GM12874 (cell line): ENCODE results near the gene ITGA5.
A peak's percentile ranks its signal among the peaks of the same experiment; 100 is the strongest.

Experiments
- TF ChIP-seq, protein P1 (sequence below): IDR thresholded peaks from 2 replicates; pipeline ENCODE4 v1.5.1; 2011; ENCODE audit warnings: low read depth, mild to moderate bottlenecking, control low read depth, low read length, moderate library complexity; ENCODE audit not compliant: insufficient read depth

Gene ITGA5

DNA sequence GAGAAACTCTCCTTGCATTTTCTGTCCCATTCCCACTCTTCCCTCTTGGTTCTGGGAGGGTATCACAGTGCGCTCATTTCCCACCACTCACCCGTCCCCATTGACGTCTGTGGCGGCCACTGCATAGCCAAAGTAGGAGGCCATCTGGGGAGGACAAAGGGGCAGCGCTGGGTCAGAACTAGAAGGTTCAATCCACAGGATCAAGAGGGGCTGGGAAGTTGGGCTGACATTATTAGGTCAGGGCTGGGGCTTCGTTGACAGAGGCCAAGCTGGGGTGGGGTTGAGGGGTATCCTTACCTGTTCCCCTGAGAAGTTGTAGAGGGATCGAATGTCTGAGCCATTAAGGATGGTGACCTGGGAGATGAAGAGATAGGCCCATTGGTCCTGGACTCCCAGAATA, 13.5 kb downstream of the ITGA5 start:
- TF ChIP-seq, protein P1, sequence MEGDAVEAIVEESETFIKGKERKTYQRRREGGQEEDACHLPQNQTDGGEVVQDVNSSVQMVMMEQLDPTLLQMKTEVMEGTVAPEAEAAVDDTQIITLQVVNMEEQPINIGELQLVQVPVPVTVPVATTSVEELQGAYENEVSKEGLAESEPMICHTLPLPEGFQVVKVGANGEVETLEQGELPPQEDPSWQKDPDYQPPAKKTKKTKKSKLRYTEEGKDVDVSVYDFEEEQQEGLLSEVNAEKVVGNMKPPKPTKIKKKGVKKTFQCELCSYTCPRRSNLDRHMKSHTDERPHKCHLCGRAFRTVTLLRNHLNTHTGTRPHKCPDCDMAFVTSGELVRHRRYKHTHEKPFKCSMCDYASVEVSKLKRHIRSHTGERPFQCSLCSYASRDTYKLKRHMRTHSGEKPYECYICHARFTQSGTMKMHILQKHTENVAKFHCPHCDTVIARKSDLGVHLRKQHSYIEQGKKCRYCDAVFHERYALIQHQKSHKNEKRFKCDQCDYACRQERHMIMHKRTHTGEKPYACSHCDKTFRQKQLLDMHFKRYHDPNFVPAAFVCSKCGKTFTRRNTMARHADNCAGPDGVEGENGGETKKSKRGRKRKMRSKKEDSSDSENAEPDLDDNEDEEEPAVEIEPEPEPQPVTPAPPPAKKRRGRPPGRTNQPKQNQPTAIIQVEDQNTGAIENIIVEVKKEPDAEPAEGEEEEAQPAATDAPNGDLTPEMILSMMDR: no peak

DNA sequence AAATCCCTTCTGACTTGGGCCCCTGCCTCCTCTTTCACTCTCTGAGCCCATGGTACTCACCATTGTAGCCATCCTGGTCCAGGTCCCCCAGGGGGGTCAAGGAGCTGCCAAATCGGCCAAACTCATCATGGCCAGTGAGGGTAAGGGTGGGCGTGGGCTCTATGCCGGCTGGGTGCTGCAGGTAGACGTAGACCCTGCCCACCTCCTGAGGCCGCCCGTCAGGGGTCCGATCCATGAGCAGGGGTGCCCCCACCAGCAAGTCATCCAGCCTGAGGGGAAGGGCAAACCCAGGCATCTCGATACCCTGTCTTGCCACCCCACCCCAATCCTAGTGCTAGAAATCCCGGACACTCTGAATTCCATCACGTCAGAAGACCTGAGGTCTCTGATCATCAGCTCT, 14.0 kb downstream of the ITGA5 start:
- TF ChIP-seq, protein P1: no peak

DNA sequence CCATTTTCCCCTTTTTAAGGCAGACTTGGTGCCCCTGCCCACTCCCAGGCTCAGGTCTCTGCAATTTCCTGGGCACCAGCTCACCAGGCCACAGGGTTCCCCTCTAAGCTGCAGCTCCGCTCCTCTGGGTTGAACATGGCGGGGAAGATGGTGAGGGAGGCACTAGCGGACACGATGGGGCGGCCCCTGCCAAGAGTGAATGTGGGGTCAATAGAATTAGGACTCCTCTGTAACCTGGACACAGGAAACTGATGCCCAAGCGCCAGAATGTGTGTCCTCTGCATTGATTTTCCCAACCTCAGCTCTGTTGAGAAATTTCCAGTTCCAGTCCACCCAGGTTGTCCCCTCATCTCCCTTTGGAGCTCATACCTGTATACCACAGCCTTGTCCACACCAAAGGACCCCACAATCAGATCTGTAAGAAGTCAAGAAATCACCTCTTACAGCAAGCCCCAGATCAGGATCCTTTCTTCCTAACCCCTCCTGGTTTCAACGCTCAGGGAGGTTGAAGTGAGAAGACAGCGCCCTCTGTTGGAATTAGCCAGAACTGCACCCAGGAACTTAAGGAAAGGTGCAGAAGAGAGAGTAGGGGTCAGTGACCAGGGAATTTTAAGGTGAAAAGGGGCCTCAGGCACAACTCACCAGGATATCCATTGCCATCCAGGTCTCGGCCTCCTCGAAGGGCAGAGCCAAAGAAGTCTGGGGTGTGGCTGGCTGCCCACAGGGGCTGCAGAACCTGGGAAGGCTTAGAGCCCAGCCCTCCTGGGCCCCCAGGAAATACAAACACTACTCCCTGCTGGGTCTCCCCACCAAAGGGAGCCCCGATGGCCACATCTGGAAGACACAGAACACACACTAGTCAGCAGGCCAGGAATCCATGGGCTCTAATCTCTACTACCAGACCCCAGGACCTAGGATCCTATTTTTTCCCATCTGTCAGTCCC, 14.7 kb downstream of the ITGA5 start:
- TF ChIP-seq, protein P1: peak; percentile 95

DNA sequence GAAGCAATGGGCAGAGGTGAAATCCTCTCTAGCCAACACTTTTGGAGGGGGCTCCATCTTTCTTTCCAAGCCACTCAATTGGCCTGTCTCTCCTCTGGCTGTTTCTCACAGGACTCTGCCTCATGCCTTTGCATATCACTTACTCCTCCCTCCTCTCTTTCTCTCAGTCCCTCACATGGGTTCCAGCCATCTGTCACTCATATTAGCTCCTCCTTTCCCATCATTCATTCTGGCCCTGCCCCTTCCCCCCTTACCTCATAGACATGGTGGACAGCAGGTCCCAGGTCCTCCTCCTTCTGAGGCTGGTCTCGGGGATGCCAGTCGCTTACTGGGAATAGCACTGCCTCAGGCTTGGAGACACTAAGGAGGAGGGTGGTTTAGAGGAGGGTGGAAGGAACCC, 17.9 kb downstream of the ITGA5 start:
- TF ChIP-seq, protein P1: no peak

DNA sequence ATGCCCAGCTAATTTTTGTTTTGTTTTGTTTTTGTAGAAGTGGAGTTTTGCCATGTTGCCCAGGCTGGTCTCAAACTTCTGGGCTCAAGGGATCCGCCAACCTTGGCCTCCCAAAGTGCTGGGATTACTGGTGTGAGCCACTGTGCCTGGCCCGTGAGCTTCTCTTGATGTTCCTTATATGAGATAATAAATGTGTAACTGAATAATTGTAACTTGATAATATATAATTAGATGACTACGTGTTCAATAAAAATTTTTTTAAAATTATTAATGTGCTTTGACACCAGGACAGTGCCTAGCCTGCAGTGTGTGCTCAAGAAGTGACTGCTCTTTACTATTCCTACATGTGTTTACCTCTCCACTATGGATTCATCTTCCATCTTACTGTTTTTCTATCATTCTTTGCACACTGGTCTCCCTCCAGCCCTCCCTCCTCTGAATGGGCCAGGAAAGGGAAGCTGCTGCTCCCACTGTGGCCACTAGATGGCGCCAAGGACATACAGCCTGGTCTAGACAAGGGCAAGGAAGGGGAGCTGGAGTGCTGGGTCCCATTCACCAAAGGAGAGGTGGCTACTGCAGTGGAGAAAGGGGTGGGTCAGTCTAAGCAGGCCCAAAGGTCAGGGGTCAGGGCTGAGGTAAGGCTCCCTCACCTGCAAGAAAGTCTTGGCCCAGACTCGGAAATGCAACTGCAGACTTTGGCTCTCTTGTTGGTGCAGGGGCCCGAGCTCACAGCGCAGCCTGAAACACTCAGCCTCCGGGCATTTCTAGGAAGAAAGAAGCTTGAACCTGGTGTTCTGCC, 19.9 kb downstream of the ITGA5 start:
- TF ChIP-seq, protein P1: peak; percentile 96

DNA sequence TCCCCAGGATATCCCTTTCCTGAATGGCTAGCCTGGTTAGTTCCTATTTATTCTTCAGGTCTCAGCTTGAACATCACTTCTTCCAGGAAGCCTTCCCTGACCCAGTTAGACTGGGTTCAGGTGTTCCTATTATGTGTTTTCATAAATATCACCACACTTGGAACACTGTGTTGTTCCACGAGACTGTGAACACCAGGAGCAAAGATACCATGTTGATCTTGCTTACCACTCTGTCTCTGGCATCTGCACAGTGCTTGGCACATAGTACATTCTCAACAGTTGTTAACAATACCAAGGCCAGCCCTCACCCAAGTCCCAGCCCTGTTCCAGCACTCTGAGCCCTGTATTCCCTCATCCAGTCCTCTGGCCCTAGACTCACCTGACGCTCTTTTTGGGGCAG, 20.8 kb downstream of the ITGA5 start:
- TF ChIP-seq, protein P1: no peak

DNA sequence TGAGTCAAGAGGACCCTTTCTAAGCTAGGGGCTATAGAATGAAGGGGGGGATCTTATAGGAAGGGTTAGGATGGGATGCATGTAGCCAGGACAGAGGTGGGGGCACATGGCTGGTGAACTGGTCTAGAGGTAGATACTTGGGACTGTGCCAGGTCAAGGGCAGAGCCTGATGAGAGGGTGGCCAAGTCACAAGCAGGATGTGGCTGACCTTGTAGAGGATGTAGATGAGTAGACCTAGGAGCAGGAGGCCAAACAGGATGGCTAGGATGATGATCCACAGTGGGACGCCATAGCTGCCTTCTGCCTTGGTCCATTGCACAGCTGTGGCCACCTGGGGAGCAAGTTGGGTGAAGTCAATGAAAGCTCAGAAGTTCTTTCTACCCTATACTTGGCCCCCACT, 21.9 kb downstream of the ITGA5 start:
- TF ChIP-seq, protein P1: no peak
